Loucy (cell line): Measurements from ENCODE around the gene RPUSD1.
"Not testable (repeated sequence)": the region's sequence is repeated elsewhere in the genome, so short reads cannot be mapped to it uniquely, and the experiment has no call there.

Experiments
- H2AFZ ChIP-seq: fragments of 200-600 bp; sonication (generic); 2 replicates; pipeline ENCODE4 v1.6.0; 2016; ENCODE audit warnings: antibody characterized with exemption, mild to moderate bottlenecking, low read length, moderate library complexity
- H3F3A ChIP-seq: fragments of 200-600 bp; 2 replicates; pipeline ENCODE4 v1.6.0; 2016; ENCODE audit warnings: antibody characterized with exemption, low read depth, mild to moderate bottlenecking
- H3K27me3 ChIP-seq: fragments of 200-600 bp; sonication (generic); 2 replicates; pipeline ENCODE4 v1.6.1; 2014; ENCODE audit warnings: low read length, mild to moderate bottlenecking; ENCODE audit not compliant: insufficient read depth, poor library complexity, severe bottlenecking
- H3K36me3 ChIP-seq: fragments of 200-600 bp; sonication (generic); 2 replicates; pipeline ENCODE4 v1.6.1; 2016; ENCODE audit warnings: low read length; ENCODE audit not compliant: insufficient read depth
- H3K4me1 ChIP-seq: fragments of 200-600 bp; sonication (generic); 2 replicates; pipeline ENCODE4 v1.5.1; 2014; ENCODE audit warnings: low read length, mild to moderate bottlenecking; ENCODE audit not compliant: insufficient read depth, poor library complexity, severe bottlenecking
- H3K4me2 ChIP-seq: fragments of 200-600 bp; sonication (generic); 2 replicates; pipeline ENCODE4 v1.6.0; 2014; ENCODE audit warnings: antibody characterized with exemption, low read length, low read depth, mild to moderate bottlenecking; ENCODE audit not compliant: poor library complexity, severe bottlenecking
- H3K4me3 ChIP-seq: fragments of 200-600 bp; sonication (generic); 2 replicates; pipeline ENCODE4 v1.5.1; 2014; ENCODE audit warnings: low read length, mild to moderate bottlenecking, mixed read lengths; ENCODE audit not compliant: poor library complexity, severe bottlenecking
- H3K79me2 ChIP-seq: fragments of 200-600 bp; sonication (generic); 2 replicates; pipeline ENCODE4 v1.6.1; 2014; ENCODE audit warnings: low read length; ENCODE audit not compliant: insufficient read depth
- H3K9ac ChIP-seq: fragments of 200-600 bp; sonication (generic); 2 replicates; pipeline ENCODE4 v1.6.0; 2014; ENCODE audit warnings: mild to moderate bottlenecking, low read depth, low read length, moderate library complexity; ENCODE audit not compliant: poor library complexity, severe bottlenecking
- H3K9me2 ChIP-seq: fragments of 200-600 bp; sonication (generic); replicated peaks from 2 replicates; pipeline ENCODE4 v1.6.1; 2016; ENCODE audit warnings: low read depth, low read length, mixed read lengths
- H3K9me3 ChIP-seq: fragments of 200-600 bp; sonication (generic); 2 replicates; pipeline ENCODE4 v1.6.1; 2014; ENCODE audit warnings: mild to moderate bottlenecking, antibody characterized with exemption, low read length, low read depth; ENCODE audit not compliant: insufficient read depth
- H4K20me1 ChIP-seq: fragments of 200-600 bp; sonication (generic); 2 replicates; pipeline ENCODE4 v1.6.0; 2014; ENCODE audit warnings: antibody characterized with exemption, low read length, mild to moderate bottlenecking; ENCODE audit not compliant: insufficient read depth, poor library complexity, severe bottlenecking
- CTCF ChIP-seq: fragments of 200-600 bp; sonication (generic); conservative IDR thresholded peaks from 2 replicates; pipeline ENCODE4 v1.5.1; 2014; ENCODE audit warnings: mild to moderate bottlenecking, antibody characterized with exemption, low read length
- EZH2phosphoT487 ChIP-seq: fragments of 200-600 bp; IDR thresholded peaks from 2 replicates; pipeline ENCODE4 v1.6.1; 2018; ENCODE audit warnings: antibody characterized with exemption, mild to moderate bottlenecking, moderate library complexity, borderline replicate concordance

Gene RPUSD1

GRCh38 chr16:743794-744500, 44.2 kb downstream of the RPUSD1 start:
- TF ChIP-seq CTCF, result peak; percentile 41; the same call in 1 of the 2 replicates
- no peak for TF ChIP-seq EZH2phosphoT487
- H3K79me2 ChIP-seq, result peaks cover 7% of the 10 kb centered on the region; the same call in 1 of the 2 replicates
- H3K36me3 ChIP-seq, result no peaks in the 10 kb centered on the region
- no peak overlapping the region for H3K9ac ChIP-seq
- H4K20me1 ChIP-seq, result no peaks in the 10 kb centered on the region
- no peaks in the 10 kb centered on the region for H3F3A ChIP-seq
- H3K4me3 ChIP-seq, result no peak overlapping the region
- H3K27me3 ChIP-seq, result no peaks in the 10 kb centered on the region
- no peaks in the 10 kb centered on the region for H3K4me1 ChIP-seq
- no peaks in the 10 kb centered on the region for H3K9me3 ChIP-seq
- H3K9me2 ChIP-seq, result no peaks in the 10 kb centered on the region
- no peak overlapping the region for H3K4me2 ChIP-seq
- no peak overlapping the region for H2AFZ ChIP-seq

GRCh38 chr16:742894-743293, 45.3 kb downstream of the RPUSD1 start:
- H3K27me3 ChIP-seq, H3K36me3 ChIP-seq, H2AFZ ChIP-seq, H4K20me1 ChIP-seq, H3K4me1 ChIP-seq, H3F3A ChIP-seq, H3K79me2 ChIP-seq, H3K4me3 ChIP-seq, H3K9ac ChIP-seq, H3K9me3 ChIP-seq, H3K4me2 ChIP-seq, H3K9me2 ChIP-seq: not testable (repeated sequence)

GRCh38 chr16:741986-742629, 46.1 kb downstream of the RPUSD1 start:
- Histone ChIP-seq H3K4me3 (no peak overlapping the region), H3K9me2 (no peaks in the 10 kb centered on the region), H2AFZ (no peak overlapping the region), H3K9me3 (no peaks in the 10 kb centered on the region), H3K36me3 (no peaks in the 10 kb centered on the region), H3K9ac (no peak overlapping the region), H3K27me3 (no peaks in the 10 kb centered on the region), H4K20me1 (no peaks in the 10 kb centered on the region), H3F3A (no peaks in the 10 kb centered on the region), H3K4me2 (no peak overlapping the region), H3K4me1 (no peaks in the 10 kb centered on the region), H3K79me2 (peaks cover 7% of the 10 kb centered on the region; the same call in 1 of the 2 replicates)
- TF ChIP-seq CTCF (no peak), EZH2phosphoT487 (no peak)
